ENCODE measurements around the gene GGT5. TPM values are rescaled to one million over a fixed set of nuclear protein-coding genes. Genes with fewer than 3 reads are reported as not detected.
A peak's percentile ranks its signal among the peaks of the same experiment; 100 is the strongest.
"Not testable (repeated sequence)": the region's sequence is repeated elsewhere in the genome, so short reads cannot be mapped to it uniquely, and the experiment has no call there.

The GGT5 gene
- total RNA-seq, 1 experiment from 2014 or later = 0.28 TPM

GRCh38 chr22:24210409-24210808 is 34.5 kb downstream of the GGT5 start:
- DNase-seq; BruUV-seq (replicated peaks); intact Hi-C loops (cut with micrococcal nuclease; ENCODE audit: unreplicated experiment); H3K4me3 Mint-ChIP-seq (ENCODE audit: low read depth, unreplicated experiment); H3K27ac Mint-ChIP-seq (ENCODE audit: unreplicated experiment); H3K9me3 Mint-ChIP-seq (ENCODE audit: low read depth, unreplicated experiment); H3K27me3 Mint-ChIP-seq (ENCODE audit: unreplicated experiment): not testable (repeated sequence)
- Mint-ChIP-seq H3K36me3 (ENCODE audit: insufficient read depth, unreplicated experiment) (peaks cover 13% of the 10 kb centered on the region), H3K4me1 (ENCODE audit: low read depth, unreplicated experiment) (peaks cover 35% of the 10 kb centered on the region)
- CTCF ChIA-PET = interaction anchor here (0.6 kb wide), 1 partner anchor 492 kb away, joined by 3 read pairs; no protein-coding TSS in a partner anchor

- Mint-ChIP-seq H3K4me1 (ENCODE audit: low read depth, unreplicated experiment) (peaks cover 42% of the 10 kb centered on the region), H3K27me3 (ENCODE audit: unreplicated experiment) (no peaks in the 10 kb centered on the region), H3K36me3 (ENCODE audit: insufficient read depth, unreplicated experiment) (peaks cover 15% of the 10 kb centered on the region), H3K4me3 (ENCODE audit: low read depth, unreplicated experiment) (no peak overlapping the region), H3K27ac (ENCODE audit: unreplicated experiment) (no peak overlapping the region), H3K9me3 (ENCODE audit: low read depth, unreplicated experiment) (no peaks in the 10 kb centered on the region)
- intact Hi-C loops (cut with micrococcal nuclease; ENCODE audit: unreplicated experiment) = no loop called here
- CTCF ChIA-PET = interaction anchor here (0.6 kb wide), 1 partner anchor 491 kb away, joined by 3 read pairs; no protein-coding TSS in a partner anchor
- no peak for TF ChIP-seq CTCF (IDR thresholded peaks at IDR 0.05; ENCODE audit: unreplicated experiment)
- DNase-seq = no peak
- no TSS peak for BruUV-seq (replicated peaks)
Observed at GRCh38 chr22:24209687-24210086, 35.2 kb downstream of the GGT5 start.

GRCh38 chr22:24209016-24209415 is 35.9 kb downstream of the GGT5 start:
- Mint-ChIP-seq H3K27ac (ENCODE audit: unreplicated experiment) (no peak overlapping the region), H3K9me3 (ENCODE audit: low read depth, unreplicated experiment) (no peaks in the 10 kb centered on the region), H3K27me3 (ENCODE audit: unreplicated experiment) (no peaks in the 10 kb centered on the region), H3K4me3 (ENCODE audit: low read depth, unreplicated experiment) (no peak overlapping the region), H3K36me3 (ENCODE audit: insufficient read depth, unreplicated experiment) (peaks cover 15% of the 10 kb centered on the region), H3K4me1 (ENCODE audit: low read depth, unreplicated experiment) (peaks cover 42% of the 10 kb centered on the region)
- no TSS peak for BruUV-seq (replicated peaks)
- CTCF ChIA-PET = no interaction called here
- TF ChIP-seq CTCF (IDR thresholded peaks at IDR 0.05; ENCODE audit: unreplicated experiment) = no peak
- no peak for DNase-seq
- intact Hi-C loops (cut with micrococcal nuclease; ENCODE audit: unreplicated experiment) = no loop called here

DNA sequence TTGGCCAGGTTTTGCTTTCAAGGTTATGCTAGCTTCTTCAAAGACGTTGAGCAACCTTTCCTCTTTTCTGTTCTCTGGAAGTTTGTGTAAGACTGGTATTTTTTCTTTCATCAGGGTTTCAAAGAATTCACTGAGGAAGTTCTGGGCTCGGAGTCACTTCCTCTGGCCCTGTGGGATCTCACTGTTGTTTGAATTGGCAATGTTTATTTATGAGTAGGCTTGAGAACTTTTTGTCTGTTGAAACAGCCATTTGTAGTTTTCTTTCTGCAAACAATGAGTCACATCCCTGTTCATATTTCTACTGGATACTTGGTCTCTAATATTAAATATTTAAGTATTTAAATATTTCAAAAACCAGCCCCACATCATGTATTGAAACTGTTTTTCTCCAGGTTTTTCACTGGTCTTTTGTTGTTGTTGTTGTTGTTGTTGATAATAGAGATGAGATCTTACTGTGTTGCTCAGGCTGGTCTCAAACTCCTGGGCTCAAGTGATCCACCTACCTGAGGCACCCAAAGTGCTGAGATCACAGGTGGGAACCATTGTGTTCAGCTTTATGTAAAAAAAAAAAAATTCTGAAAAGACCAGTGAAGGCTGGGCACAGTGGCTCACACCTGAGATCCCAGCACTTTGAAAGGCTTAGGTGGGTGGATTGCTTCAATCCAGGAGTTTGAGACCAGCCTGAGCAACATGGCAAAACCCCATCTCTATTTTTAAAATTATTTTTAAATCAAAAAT is 36.7 kb downstream of the GGT5 start:
- H3K4me1 Mint-ChIP-seq (ENCODE audit: low read depth, unreplicated experiment) = peaks cover 42% of the 10 kb centered on the region

More for the DNA sequence above, 36.7 kb downstream of the GGT5 start:
- no TSS peak for BruUV-seq (replicated peaks)
- Mint-ChIP-seq H3K27ac (ENCODE audit: unreplicated experiment) (peak overlapping the region; percentile 88), H3K36me3 (ENCODE audit: insufficient read depth, unreplicated experiment) (peaks cover 15% of the 10 kb centered on the region), H3K9me3 (ENCODE audit: low read depth, unreplicated experiment) (no peaks in the 10 kb centered on the region), H3K4me3 (ENCODE audit: low read depth, unreplicated experiment) (peak overlapping the region; percentile 53), H3K27me3 (ENCODE audit: unreplicated experiment) (no peaks in the 10 kb centered on the region)
- DNase-seq = peak; percentile 60
- intact Hi-C loops (cut with micrococcal nuclease; ENCODE audit: unreplicated experiment) = no loop called here
- CTCF ChIA-PET = no interaction called here
- TF ChIP-seq CTCF (IDR thresholded peaks at IDR 0.05; ENCODE audit: unreplicated experiment) = no peak
